Coronary artery (tissue), 2 donors: ENCODE data around the gene NYNRIN.

ENCODE experiments used
- DNase-seq: peaks from one replicate; pipeline ENCODE4 v3.0.0-alpha.2; 2017; ENCODE audit warnings: low spot score
- H3K27ac ChIP-seq, 2 donors: fragments of 200-600 bp; sonication (generic); one replicate each; pipeline ENCODE4 v1.5.1; 2016 to 2019
- H3K4me3 ChIP-seq: fragments of 200-600 bp; sonication (generic); 2 replicates; pipeline ENCODE4 v1.5.1; 2016; ENCODE audit warnings: mild to moderate bottlenecking, moderate library complexity
- CTCF ChIP-seq: fragments of 200-600 bp; sonication (generic); IDR thresholded peaks from one replicate; pipeline ENCODE4 v1.5.1; 2019; ENCODE audit warnings: antibody characterized with exemption

The NYNRIN gene

GRCh38 chr14:24435998-24436354, 37.2 kb downstream of the NYNRIN start:
- peak overlapping the region; percentile 12 to 62 for H3K27ac ChIP-seq

GRCh38 chr14:24436355-24437019, 37.7 kb downstream of the NYNRIN start:
- peak; percentile 77 for TF ChIP-seq CTCF
- peak overlapping the region; percentile 12 to 62 for H3K27ac ChIP-seq
- H3K4me3 ChIP-seq = no peak overlapping the region
- no peak for DNase-seq

More at GRCh38 chr14:24435998-24436354, 37.2 kb downstream of the NYNRIN start:
- DNase-seq = no peak
- no peak for TF ChIP-seq CTCF
- H3K4me3 ChIP-seq = no peak overlapping the region

- no peak for DNase-seq
- Histone ChIP-seq H3K27ac (peak overlapping the region; percentile 12 to 62), H3K4me3 (no peak overlapping the region)
- no peak for TF ChIP-seq CTCF
These were observed 38.4 kb downstream of the NYNRIN start for GRCh38 chr14:24437020-24437735.

- DNase-seq = no peak
- TF ChIP-seq CTCF = no peak
- peak overlapping the region; percentile 12 to 62 for H3K27ac ChIP-seq
- no peak overlapping the region for H3K4me3 ChIP-seq
These were observed 38.9 kb downstream of the NYNRIN start for GRCh38 chr14:24437736-24438067.

GRCh38 chr14:24438223-24439097, 39.7 kb downstream of the NYNRIN start:
- H3K27ac ChIP-seq = peak overlapping the region; percentile 14 to 62
- DNase-seq = no peak
- no peak overlapping the region for H3K4me3 ChIP-seq
- TF ChIP-seq CTCF = no peak

- no peak for DNase-seq
- no peak for TF ChIP-seq CTCF
- Histone ChIP-seq H3K4me3 (no peak overlapping the region), H3K27ac (no peak overlapping the region)
These were observed 40.5 kb downstream of the NYNRIN start for GRCh38 chr14:24439257-24439656.
